ENCODE results near the gene ENTPD1.

GRCh38 chr10:95821720-95822119, 65.8 kb downstream of the ENTPD1 start:
- TF ChIP-seq, protein P1, sequence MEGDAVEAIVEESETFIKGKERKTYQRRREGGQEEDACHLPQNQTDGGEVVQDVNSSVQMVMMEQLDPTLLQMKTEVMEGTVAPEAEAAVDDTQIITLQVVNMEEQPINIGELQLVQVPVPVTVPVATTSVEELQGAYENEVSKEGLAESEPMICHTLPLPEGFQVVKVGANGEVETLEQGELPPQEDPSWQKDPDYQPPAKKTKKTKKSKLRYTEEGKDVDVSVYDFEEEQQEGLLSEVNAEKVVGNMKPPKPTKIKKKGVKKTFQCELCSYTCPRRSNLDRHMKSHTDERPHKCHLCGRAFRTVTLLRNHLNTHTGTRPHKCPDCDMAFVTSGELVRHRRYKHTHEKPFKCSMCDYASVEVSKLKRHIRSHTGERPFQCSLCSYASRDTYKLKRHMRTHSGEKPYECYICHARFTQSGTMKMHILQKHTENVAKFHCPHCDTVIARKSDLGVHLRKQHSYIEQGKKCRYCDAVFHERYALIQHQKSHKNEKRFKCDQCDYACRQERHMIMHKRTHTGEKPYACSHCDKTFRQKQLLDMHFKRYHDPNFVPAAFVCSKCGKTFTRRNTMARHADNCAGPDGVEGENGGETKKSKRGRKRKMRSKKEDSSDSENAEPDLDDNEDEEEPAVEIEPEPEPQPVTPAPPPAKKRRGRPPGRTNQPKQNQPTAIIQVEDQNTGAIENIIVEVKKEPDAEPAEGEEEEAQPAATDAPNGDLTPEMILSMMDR (conservative IDR thresholded peaks at IDR 0.05): no peak
- TF ChIP-seq EZH2 (IDR thresholded peaks at IDR 0.05; ENCODE audit: low read depth): no peak
